DND-41 (cell line): ENCODE results near the gene RWDD1.

Experiments used
- EZH2 ChIP-seq: IDR thresholded peaks from 3 replicates; pipeline ENCODE4 v1.6.1; 2012; ENCODE audit warnings: borderline replicate concordance, low read depth, mild to moderate bottlenecking, moderate library complexity, low read length, inconsistent platforms; ENCODE audit not compliant: severe bottlenecking
- TF ChIP-seq, protein P1 (sequence below): IDR thresholded peaks from 2 replicates; pipeline ENCODE4 v1.5.1; 2012; ENCODE audit warnings: borderline replicate concordance, low read length, moderate library complexity, mild to moderate bottlenecking; ENCODE audit not compliant: poor library complexity, severe bottlenecking; ENCODE audit errors: extremely low read depth

DNA sequence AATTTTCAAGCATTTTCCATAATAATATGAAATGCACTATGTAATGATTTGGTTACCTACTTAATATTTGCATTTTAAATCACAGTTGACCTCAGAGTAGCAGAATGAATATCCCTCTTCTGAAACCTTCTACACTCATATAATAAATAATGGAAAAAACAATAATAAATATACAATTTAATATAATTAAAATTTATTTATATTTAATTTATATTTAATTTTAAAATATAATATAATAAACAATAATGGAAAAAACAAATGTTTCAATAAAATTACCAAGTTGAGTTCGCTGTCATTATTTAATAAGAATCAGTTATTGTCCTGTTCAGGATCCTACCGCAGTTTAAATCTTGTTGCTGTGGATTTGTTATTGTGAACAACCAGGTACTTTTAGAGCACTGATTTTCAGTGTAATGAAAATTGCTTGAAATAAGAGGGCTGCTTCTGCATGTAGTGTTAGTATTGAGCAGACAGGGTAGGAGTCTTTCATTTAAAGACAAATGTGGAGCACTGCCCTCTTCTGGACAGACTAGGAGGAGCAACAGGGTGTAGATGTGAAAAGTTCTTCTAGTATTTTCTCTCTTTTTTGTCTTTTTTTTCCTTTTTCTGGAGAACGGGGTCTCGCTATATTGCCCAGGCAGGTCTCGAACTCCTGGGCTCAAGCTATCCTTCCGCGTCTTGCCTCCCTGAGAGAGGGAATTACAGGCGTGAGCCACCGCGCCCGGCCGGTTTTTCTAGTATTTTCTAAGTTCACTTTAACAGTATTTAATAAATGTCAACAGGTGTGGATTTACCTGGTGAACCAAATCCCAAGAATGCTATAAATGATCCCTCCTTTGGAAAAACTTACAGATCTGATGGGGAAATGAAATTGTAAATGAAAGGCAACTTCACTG, 39.4 kb upstream of the RWDD1 start:
- TF ChIP-seq, protein P1, sequence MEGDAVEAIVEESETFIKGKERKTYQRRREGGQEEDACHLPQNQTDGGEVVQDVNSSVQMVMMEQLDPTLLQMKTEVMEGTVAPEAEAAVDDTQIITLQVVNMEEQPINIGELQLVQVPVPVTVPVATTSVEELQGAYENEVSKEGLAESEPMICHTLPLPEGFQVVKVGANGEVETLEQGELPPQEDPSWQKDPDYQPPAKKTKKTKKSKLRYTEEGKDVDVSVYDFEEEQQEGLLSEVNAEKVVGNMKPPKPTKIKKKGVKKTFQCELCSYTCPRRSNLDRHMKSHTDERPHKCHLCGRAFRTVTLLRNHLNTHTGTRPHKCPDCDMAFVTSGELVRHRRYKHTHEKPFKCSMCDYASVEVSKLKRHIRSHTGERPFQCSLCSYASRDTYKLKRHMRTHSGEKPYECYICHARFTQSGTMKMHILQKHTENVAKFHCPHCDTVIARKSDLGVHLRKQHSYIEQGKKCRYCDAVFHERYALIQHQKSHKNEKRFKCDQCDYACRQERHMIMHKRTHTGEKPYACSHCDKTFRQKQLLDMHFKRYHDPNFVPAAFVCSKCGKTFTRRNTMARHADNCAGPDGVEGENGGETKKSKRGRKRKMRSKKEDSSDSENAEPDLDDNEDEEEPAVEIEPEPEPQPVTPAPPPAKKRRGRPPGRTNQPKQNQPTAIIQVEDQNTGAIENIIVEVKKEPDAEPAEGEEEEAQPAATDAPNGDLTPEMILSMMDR, result peak; percentile 80
- no peak for TF ChIP-seq EZH2
